ENCODE measurements around the gene PARL. TPM values are rescaled to one million over a fixed set of nuclear protein-coding genes. Genes with fewer than 3 reads are reported as not detected.

Gene PARL
- total and polyA plus RNA-seq, 11 donors: 37.9 to 86.9 (median 53.8) TPM

- Histone ChIP-seq H3K4me1 (peaks cover 0 to 48% (median 24%) of the 10 kb centered on the region in 12 donors), H3K36me3 (peaks cover 0 to 8% (median 0%) of the 10 kb centered on the region in 9 donors), H3K4me3 (peak overlapping the region; percentile 54 to 99 (median 92)), H3K27ac (peak overlapping the region; percentile 35 to 88 (median 82)), H3K27me3 (no peaks in the 10 kb centered on the region), H3K9me3 (no peaks in the 10 kb centered on the region)
- TF ChIP-seq POLR2A (IDR thresholded peaks at IDR 0.05) (no peak), CTCF (IDR thresholded peaks at IDR 0.05) (no peak)
- ATAC-seq (no peak), DNase-seq (no peak)
- intact Hi-C loops (cut with DNase I): loop anchor here in 2 of 10 donors (2.0 to 10.0 kb wide), 4 partner anchors 57 to 409 kb away; partner anchors contain the start of genes ALG3 (in 2 of the 2), EEF1AKMT4 (in 2 of the 2) and MAP6D1 (in 1 of the 2)
- WGBS, 4 donors: 2 to 4% (median 4%) methylated on average over 9 of the region's 9 CpGs
Observed at GRCh38 chr3:183884097-183884426, 618 bp downstream of the PARL start.

- 62 to 71% (median 65%) methylated on average over 16 of the region's 16 CpGs for WGBS, 4 donors
- TF ChIP-seq POLR2A (IDR thresholded peaks at IDR 0.05): no peak
- no peak for TF ChIP-seq CTCF (IDR thresholded peaks at IDR 0.05)
- Histone ChIP-seq H3K4me3 (peak overlapping the region; percentile 54 to 99 (median 92)), H3K27me3 (no peaks in the 10 kb centered on the region), H3K27ac (peak overlapping the region in 6 of 12 donors; percentile 74 to 88 (median 80)), H3K4me1 (peaks cover 0 to 54% (median 25%) of the 10 kb centered on the region in 12 donors), H3K36me3 (peaks cover 0 to 8% (median 0%) of the 10 kb centered on the region in 9 donors), H3K9me3 (no peaks in the 10 kb centered on the region)
- intact Hi-C loops (cut with DNase I): loop anchor here in 2 of 10 donors (2.0 to 10.0 kb wide), 4 partner anchors 56 to 409 kb away; partner anchors contain the start of genes ALG3 (in 2 of the 2), EEF1AKMT4 (in 2 of the 2) and MAP6D1 (in 1 of the 2)
- ATAC-seq (no peak), DNase-seq (no peak)
Observed at GRCh38 chr3:183883291-183884096, 1.2 kb downstream of the PARL start.

GRCh38 chr3:183880121-183880520 is 4.6 kb downstream of the PARL start:
- Histone ChIP-seq H3K36me3 (peaks cover 0 to 24% (median 7%) of the 10 kb centered on the region in 9 donors), H3K4me1 (peaks cover 0 to 83% (median 24%) of the 10 kb centered on the region in 12 donors), H3K4me3 (no peak overlapping the region), H3K9me3 (no peaks in the 10 kb centered on the region), H3K27ac (peak overlapping the region in 1 of 12 donors; percentile 62), H3K27me3 (no peaks in the 10 kb centered on the region)
- ATAC-seq (no peak), DNase-seq (no peak)
- intact Hi-C loops (cut with DNase I): loop anchor here in 1 of 10 donors (5.0 to 10.0 kb wide), 3 partner anchors 53 to 405 kb away; partner anchors contain the start of genes ALG3, EEF1AKMT4 and MAP6D1
- WGBS, 4 donors: 89 to 93% (median 91%) methylated on average over 9 of the region's 9 CpGs
- TF ChIP-seq POLR2A (IDR thresholded peaks at IDR 0.05) (no peak), CTCF (IDR thresholded peaks at IDR 0.05) (no peak)

- 95 to 98% (median 98%) methylated on average over 2 of the region's 2 CpGs for WGBS, 4 donors
- ATAC-seq: no peak
- TF ChIP-seq CTCF (IDR thresholded peaks at IDR 0.05) (no peak), POLR2A (IDR thresholded peaks at IDR 0.05) (no peak)
- no peaks in the 10 kb centered on the region for H3K9me3 ChIP-seq
- H3K4me1 ChIP-seq: peaks cover 0 to 87% (median 23%) of the 10 kb centered on the region in 12 donors
- no peaks in the 10 kb centered on the region for H3K27me3 ChIP-seq
- intact Hi-C loops (cut with DNase I): loop anchor here in 1 of 10 donors (10.0 kb wide), 1 partner anchor 404 kb away; no protein-coding TSS in a partner anchor
- no peak overlapping the region for H3K4me3 ChIP-seq
- DNase-seq: no peak
- H3K27ac ChIP-seq: peak overlapping the region in 1 of 12 donors; percentile 88
- peaks cover 0 to 24% (median 7%) of the 10 kb centered on the region in 9 donors for H3K36me3 ChIP-seq
Observed at GRCh38 chr3:183879243-183879642, 5.4 kb downstream of the PARL start.

Data from heart left ventricle (tissue), 16 donors.